NCI-H2081 (cell line): ENCODE results near the gene ANKK1.

Experiments
- DNase-seq, 2 experiments: peaks; one replicate each; lab custom pipeline; 2025; lab: John Stamatoyannopoulos, UW

The ANKK1 gene

DNA sequence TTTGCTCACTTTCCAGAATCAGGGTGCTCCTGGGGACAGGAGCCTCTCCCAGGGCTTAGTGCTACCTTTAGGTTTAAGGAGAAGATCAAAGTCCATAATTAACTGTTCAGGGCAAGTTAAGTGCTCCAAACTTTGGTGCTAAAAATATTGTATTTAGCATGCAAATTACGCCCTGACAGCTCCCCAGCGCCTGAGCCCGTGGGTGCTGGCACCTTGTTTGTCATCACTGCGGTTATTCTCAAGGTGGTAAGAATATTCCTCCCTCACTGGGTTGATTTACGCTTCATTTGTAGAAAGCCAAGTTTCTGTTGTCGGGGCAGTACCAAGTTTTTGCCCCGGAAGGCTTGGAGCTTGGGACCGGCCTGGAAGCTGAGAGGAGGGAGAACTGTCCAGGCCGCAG lies 21.3 kb downstream of the ANKK1 start:
- no peak for DNase-seq

DNA sequence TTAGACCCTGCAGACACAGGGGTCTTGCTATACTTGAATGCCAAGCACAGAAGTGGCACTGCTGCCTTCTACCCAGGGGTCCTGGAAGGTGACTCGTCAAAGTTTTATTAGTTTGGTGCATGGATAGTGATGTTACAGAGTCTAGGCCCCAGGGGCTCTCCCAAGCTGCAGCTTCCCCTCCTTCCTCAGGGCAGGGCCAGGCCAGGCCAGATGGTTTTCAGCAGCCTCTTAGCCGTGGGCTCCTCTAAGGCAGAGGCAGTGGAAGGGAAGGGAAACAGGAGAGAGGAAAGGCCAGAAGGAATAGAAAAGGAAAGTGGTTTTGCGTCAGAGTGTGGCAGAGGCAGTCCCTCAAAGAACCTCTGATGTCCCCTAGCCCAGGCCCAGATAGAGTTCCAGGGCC lies 21.9 kb downstream of the ANKK1 start:
- DNase-seq: no peak

DNA sequence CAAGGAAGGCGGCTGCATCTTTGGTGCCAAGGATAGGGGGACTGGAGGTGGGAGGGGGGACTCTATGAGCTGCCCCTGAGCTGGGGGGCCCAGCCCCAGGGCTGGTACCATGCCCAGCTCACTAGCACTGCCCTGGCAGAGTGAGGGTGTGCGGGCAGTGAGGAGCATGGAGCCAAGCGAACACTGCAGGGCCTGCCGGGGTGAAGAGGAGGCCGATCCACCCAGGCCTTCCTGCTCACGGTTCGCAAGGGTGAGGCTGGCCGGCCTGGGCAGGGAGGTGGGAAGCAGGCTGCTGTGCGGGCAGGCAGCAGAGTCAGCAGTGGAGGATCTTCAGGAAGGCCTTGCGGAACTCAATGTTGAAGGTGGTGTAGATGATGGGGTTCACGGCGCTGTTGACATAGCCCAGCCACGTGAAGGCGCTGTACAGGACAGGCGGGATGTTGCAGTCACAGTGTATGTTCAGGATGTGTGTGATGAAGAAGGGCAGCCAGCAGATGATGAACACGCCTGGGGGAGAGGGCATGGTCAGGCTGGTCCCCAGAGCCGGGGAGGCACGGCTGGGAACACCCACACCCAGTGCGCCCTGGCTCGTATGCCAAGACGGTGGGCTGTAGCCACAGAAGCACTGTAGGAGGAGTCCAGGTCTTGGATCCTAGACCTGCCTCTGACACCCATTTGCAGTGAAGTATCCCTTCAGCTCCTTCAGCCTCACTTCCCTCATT lies 23.0 kb downstream of the ANKK1 start:
- no peak for DNase-seq

DNA sequence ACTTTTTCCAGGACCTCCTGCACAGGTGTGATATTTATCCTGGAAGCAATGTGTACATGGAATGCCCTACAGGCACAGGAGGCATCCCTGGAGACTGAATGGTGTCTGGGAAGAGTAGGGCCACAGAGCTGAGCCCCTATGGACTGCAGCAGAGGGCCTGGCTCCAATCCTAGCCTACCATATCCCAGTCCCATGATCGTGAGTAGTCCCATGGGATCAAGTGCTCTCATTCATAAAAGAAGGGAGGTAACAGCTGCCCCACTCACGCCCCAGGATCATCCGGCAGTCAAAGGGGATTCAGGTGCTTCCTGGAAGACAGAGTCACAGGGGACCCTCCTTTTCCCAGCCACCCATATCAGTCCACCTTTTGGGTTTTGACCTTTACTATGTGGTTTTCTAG lies 24.0 kb downstream of the ANKK1 start:
- no peak for DNase-seq

DNA sequence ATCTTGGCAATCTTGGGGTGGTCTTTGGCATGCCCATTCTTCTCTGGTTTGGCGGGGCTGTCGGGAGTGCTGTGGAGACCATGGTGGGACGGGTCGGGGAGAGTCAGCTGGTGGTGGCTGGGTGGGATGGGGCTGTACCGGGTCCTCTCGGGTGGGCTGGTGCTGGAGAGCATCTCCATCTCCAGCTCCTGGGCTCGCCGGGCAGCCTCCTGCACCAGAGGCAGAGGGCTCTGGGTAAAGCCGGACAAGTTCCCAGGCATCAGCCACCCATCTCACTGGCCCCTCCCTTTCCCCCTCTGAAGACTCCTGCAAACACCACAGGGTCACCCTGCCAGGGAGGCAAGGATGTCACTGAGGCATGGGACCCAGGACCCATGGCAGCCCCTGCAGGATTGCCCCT lies 25.1 kb downstream of the ANKK1 start:
- DNase-seq: no peak

DNA sequence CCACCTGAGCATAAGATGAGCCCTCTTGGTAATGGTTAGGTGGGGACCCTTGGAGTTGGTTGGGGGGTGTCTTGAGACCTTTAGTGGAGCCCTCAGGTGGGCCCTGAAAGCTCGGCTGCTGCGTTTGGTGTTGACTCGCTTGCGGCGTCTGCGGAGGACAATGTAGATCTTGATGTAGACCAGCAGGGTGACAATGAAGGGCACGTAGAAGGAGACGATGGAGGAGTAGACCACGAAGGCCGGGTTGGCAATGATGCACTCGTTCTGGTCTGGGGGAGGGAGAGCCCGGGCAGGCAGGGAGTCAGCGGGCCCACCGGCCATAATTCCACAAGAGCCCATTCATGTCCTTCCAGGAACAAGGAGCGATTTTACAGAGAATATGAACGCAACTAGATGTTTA lies 27.8 kb downstream of the ANKK1 start:
- DNase-seq: no peak

DNA sequence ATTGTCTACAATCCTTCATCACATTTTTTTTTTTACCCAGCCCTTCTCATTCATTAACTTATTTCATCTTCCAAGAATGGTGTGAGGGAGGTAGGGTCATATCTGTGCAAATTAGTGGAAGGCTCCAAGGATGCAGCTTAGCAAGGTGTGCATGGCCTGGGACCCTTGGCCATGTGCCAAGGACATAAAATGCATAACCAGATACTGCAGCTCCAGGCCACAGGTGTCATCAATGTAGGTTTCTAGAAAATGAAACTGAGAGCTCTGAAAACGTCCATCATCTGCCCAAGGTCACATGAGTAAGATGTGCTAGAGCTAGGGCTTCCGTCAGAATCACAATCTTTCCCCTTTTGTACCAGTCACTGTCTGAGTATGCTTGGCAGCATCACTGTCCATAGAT lies 29.8 kb downstream of the ANKK1 start:
- no peak for DNase-seq

DNA sequence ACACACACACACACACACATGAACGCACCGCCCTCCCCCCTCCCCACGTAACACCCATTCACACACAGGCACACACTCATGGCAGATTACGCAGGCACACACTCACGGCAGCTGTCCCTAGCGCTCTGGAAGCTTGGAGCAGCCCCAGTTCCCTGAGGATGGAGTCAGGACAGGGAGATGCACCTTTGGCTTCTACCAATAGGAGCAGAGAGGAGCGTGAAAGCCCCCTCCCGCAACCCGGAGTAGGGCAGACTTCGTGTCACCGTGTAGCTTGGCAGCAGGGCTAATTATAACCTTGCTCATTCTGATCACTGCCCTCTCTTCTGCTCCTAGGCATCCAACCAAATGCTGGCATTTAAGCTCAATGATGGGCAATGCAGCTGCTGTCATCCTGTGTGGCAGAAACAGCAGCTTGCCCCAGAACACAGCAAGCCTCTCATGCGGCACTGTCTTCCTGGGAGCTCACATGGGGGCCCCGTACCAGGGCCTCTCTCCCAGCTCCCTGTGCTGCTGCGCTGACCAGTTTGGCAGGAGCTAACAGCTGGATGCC lies 31.9 kb downstream of the ANKK1 start:
- peak; percentile 10 to 41 for DNase-seq

DNA sequence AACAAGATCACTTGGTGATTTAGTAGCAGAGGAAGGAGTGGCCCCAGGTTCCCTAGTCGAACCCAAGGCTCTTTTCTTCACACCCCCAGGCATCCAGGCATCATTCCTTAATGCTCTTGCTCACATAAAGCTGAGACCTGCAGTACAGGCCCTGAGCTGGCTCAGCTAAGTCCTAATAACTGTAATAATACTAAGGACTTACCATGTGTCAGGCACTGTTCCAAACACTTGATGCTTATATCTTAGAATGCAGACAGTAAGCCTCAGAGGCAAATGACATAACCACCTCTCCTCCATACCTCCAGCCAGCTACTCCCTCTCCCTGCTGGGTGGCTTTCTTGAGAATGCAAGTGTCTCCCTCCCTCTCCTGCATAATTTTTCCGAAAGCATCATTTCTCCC lies 33.2 kb downstream of the ANKK1 start:
- no peak for DNase-seq

DNA sequence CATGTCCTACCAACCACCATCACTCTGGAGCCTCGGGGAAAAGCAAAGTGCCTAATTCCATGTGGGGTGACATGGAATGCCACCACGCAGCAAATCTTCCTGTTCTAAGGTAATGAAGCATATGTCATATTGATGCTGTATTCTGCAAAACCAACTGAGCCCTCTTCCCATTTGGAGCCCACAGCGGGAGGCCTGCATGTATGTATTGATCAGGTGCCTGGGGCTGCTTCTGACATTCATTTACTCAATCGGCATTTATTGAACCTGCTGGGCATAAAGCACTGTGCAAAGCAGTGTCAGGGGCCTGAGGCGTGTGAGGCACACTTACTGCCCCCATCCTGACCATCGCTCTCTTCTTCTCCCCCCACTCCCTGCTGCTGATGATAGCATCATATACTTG lies 39.1 kb downstream of the ANKK1 start:
- no peak for DNase-seq

DNA sequence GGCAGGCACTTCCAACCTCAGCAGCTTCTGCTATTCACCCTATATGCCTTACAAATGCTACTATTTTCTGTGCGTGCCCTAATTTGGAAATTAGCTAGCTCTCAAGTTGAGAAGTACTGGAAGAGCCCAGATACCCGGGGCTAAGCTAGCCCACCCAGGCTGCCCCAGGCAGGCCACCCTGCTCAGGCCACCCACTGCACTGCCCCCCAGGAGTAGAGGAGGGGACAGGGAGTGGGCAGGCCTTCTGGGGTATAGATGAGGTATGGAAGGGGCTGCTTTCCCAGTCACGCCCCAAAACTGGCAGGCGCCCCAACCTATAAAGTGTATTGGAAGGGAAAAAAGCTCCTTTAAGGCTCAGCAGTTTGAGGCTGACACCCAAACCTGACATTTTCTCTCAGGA lies 44.2 kb downstream of the ANKK1 start:
- DNase-seq: no peak

DNA sequence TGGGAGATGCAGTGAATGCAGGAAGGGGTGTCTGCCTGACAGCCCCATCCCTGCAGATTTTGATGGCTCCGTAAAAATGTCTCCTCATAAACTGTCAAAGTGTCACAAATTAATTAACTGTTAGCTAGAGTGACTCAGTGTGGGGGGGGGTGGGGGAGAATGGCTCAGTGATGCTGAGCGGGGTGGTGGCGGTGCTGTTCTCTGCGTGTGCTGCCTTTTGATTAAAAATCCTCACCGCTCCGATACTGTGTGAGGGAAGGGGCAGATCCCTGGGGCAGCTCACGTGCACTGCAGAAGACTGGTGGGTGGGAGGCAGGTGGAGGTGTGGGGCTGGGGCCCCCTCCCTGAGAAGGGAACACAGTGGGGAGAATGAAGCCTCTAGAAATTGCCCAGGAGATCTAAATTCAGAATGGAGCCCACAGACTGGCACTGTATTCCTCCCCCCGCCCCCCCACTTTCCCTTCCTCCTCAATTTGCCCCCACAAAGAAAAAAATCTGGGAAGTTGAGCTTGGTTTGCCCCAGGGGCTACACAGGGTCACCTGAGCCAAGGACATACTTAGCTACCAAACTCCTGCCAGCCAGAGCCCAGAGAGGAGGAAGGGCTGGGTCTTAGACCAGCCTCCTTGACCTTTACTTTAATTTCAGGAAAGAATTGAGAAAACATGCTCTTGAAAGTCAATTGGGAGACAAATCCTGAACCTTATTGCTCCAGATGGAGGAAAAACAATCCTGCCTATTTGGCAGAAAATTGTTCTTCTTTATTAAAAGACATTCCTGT lies 47.8 kb downstream of the ANKK1 start:
- no peak for DNase-seq

DNA sequence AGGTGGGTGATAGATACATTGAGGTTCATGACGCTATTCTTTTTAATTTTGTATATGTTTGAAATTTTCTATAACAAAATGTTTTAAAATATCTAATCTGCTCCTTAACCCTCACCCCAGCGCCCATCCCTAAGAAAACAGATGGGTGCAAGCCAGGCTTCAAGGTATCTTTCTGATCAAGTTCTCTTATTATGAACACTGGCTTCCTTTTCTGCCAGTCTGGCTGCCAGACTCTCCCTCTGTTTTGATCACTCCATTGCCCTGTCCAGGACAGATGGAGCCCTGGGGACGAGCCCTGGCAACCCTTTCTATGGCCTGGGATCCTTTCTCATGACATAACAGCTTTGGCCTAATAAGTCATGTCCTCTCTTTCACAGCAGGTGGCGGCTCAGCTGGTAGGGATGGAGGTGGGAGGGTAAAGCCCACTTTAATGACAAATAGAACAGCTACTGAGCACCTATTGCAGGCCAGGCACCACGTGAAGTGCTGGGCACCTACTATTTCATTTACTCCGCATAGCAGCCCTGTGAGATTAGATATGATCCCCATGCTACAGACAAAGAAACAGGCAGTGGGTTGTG lies 49.2 kb downstream of the ANKK1 start:
- DNase-seq: no peak

DNA sequence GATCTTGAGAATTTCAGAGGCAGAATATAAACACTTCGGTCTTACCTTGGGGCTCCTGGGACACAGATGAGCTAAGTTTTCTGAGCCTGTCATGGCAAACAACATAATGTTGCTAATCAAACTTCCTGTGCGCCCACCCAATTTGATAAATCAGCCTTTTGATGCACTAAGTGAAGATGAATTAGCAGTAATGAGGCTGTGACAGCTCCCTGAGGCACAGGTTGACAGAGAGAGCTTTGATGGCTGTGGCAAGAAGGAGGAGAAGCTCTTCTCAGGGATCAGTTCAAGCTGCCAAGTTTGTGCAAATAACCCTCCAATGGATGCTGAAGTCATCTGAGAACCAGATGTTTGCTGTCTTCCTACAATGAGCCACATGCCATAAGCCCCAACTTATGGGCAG lies 53.2 kb downstream of the ANKK1 start:
- DNase-seq: no peak

DNA sequence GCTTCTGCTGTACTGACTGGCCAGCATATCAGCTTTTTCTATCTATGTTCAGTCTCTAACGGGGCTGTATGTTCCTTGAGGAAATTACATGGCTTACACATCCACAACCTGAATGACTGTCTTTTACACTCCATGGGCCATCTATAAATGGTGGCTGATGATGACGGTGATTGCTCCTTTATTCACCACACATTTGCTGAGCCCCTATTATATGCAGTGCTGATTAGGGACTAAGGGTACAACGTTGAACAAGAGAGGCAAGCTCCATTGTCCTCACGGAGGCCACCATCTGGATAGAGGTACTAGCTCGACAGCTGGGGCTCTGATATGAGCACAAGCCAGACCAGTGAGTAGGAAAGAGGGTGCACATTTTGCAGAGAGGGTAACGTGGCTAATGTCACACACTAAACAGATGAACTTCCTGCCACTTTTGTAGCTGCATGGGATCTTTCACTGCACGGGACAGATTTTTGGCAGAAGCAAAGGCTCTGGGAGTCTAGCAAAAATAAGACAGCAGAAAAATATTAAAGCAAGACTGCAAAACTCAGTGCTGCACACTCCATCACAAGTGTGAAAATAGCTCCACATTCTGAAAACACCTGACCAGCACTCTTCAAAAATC lies 57.0 kb downstream of the ANKK1 start:
- DNase-seq: no peak

DNA sequence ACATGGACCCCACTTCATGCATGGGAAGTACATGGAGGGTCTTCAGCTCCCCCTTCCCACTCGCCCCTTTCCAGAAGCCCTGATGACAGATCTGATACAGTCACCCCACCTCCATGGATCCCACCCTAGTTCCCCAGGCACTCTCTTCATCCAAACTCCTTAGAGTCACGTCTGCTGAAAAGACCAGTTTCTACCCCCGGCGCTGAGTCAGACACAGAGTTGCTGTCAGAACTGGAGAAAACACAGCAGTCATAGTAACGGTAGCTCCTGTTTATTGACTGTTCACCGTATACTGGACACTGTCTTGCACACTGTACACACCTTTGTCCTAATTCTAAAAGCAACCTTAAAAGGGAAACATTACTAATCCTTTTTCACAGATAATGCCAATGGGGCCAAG lies 58.5 kb downstream of the ANKK1 start:
- no peak for DNase-seq

DNA sequence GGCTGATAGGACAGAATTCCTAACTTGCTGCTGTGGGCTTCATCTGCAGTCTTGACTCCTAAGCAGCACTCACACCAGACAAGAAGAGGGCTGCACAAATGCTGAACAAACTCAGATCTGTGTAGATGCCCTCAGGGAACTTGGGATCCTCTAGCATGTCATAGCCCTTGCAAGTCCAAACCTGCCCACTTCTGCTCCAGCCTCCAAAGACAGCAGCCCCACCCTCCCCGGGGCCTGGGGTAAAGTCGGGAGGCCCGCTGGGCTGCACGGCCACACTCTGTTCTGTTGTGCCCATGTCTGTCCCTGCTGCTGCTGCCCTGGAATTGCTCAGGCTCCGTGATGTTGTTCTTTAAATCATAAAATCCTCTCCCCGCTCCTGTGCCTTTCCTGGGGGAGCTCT lies 59.4 kb downstream of the ANKK1 start:
- no peak for DNase-seq

DNA sequence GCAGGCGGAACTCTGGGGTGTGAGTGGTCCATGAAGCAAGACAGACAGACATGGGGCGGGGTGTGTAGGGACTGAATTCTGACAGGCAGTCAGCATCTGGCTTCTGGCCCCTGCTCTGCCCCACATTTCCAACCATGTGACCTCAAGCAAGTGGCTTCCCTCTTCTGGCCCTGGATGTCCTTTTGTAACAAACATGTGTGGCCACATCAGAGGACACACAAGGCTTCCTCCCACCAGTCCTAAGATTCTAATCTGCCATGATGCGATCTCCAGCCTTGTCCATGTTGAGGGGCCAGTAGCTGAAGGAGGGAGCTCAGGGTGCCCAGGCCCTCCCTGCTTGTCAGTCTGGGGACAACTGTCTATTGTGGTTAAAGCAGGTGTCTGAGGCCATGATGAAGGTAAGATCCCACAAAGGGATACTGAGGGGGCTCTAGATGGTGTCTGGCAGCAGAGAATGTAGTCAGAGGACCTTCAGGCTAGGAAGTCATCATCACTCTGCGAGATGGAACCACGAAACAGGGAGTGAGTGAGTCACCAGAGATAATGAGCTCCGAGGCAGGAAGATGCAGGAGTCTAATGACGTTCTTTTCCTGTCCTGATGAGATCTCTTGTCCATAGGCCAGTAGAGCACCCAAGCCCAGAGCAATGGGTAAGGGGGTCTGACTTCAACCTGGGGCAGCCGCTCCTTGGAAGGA lies 60.2 kb downstream of the ANKK1 start:
- DNase-seq: peak in 1 of 2 experiments; percentile 7

DNA sequence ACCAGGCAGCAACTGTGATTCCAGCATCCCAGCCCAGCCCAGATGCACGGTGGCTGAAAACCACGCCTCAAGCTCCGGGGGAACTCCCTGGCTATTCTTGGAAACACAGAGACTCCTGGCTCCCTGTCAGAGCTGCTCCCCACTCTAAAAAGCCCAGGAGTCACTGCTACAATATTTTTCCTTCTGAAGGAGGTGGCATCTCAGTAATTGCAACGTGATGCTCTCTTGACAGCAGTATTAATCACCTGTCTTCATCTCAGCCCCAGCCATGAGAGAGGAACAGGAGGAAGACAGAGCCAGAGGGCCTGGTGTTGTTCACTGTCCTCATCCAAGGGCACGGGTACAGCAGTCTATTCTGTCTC lies 60.7 kb downstream of the ANKK1 start:
- no peak for DNase-seq

DNA sequence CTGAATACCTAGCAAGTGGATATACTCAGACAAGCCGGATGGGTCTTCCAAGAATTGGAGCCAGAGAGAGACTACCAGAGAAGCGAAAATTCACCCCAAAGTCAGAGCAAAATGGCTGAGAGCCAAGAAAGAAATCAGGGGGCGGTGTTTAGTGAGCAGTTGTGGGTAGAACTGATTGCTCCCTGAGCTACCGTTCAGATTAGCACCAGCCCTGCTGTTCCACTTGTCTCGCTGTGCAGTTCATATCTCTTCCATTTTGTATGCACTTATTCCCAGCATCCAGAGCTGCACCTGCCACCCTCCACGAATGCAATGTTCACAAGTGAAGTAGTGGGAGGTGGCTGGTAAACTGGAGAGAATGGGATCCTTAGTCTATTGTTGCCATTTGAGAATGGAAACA lies 62.2 kb downstream of the ANKK1 start:
- DNase-seq: no peak
